ENCODE measurements around the gene UBAP2.
"Not testable (repeated sequence)": the region's sequence is repeated elsewhere in the genome, so short reads cannot be mapped to it uniquely, and the experiment has no call there.

UBAP2 gene

GRCh38 chr9:33972698-33973097, 76.0 kb downstream of the UBAP2 start:
- no peak for DNase-seq (ENCODE audit: low spot score)
- TF ChIP-seq, protein P1, sequence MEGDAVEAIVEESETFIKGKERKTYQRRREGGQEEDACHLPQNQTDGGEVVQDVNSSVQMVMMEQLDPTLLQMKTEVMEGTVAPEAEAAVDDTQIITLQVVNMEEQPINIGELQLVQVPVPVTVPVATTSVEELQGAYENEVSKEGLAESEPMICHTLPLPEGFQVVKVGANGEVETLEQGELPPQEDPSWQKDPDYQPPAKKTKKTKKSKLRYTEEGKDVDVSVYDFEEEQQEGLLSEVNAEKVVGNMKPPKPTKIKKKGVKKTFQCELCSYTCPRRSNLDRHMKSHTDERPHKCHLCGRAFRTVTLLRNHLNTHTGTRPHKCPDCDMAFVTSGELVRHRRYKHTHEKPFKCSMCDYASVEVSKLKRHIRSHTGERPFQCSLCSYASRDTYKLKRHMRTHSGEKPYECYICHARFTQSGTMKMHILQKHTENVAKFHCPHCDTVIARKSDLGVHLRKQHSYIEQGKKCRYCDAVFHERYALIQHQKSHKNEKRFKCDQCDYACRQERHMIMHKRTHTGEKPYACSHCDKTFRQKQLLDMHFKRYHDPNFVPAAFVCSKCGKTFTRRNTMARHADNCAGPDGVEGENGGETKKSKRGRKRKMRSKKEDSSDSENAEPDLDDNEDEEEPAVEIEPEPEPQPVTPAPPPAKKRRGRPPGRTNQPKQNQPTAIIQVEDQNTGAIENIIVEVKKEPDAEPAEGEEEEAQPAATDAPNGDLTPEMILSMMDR (IDR thresholded peaks at IDR 0.05; ENCODE audit: extremely low read depth, missing control alignments), result no peak

GRCh38 chr9:33964086-33964768, 84.5 kb downstream of the UBAP2 start:
- TF ChIP-seq, protein P1 (IDR thresholded peaks at IDR 0.05; ENCODE audit: extremely low read depth, missing control alignments), result no peak
- no peak for DNase-seq (ENCODE audit: low spot score)

DNA sequence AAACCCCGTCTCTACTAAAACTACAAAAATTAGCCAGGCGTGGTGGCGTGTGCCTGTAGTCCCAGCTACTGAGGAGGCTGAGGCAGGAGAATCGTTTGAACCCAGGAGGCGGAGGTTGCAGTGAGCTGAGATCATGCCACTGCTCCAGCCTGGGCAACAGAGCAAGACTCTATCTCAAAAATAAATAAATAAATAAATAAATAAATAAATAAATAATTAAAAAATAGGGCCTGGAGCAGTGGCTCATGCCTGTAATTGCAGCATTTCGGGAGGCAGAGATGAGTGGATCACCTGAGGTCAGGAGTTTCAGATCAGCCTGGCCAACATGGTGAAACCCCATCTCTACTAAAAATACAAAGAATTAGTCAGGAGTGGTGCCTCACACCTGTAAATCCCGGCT, 86.2 kb downstream of the UBAP2 start:
- DNase-seq (ENCODE audit: low spot score), result not testable (repeated sequence)

GRCh38 chr9:33959725-33960124, 89.0 kb downstream of the UBAP2 start:
- DNase-seq (ENCODE audit: low spot score), result no peak
- TF ChIP-seq, protein P1 (IDR thresholded peaks at IDR 0.05; ENCODE audit: extremely low read depth, missing control alignments), result no peak

DNA sequence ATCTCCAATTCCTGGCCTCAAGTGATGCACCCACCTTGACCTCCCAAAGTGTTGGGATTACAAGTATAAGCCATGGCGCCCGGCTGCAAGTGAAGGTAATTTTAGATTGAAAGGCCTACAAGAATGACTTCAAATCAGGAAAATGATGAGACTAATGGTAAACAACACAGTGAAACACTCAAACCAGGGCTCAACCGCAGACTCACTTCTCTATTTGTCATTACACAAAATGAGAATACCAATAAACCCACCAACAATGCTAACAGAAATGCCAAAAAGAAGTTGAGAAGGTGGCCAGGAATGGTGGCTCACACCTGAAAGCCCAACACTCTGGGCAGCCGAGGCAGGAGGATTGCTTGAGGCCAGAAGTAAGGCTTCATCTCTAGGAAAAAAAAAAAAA, 92.1 kb downstream of the UBAP2 start:
- no peak for DNase-seq (ENCODE audit: low spot score)

GRCh38 chr9:33952066-33952465, 96.6 kb downstream of the UBAP2 start:
- TF ChIP-seq, protein P1 (IDR thresholded peaks at IDR 0.05; ENCODE audit: extremely low read depth, missing control alignments), result no peak
- no peak for DNase-seq (ENCODE audit: low spot score)

More for the DNA sequence above, 92.1 kb downstream of the UBAP2 start:
- TF ChIP-seq, protein P1 (IDR thresholded peaks at IDR 0.05; ENCODE audit: extremely low read depth, missing control alignments), result no peak

DNA sequence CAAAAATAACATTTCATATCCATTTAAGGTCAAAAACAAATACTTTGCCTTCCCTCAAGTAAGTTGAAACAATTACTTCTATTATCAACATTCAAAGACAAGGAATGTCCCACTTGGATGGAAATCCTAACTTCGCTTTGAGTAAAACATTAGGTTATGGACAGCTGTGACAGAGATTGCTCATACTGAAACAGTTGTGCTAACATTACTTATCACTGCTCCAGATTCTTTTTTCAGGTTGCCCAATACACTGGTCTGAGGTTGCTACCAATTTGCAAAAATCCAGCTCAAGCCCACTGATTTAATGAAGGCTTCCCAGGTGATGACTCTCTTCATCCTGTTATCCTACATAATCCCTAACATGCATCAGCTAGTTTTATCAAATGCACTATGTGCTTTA, 98.3 kb downstream of the UBAP2 start:
- DNase-seq (ENCODE audit: low spot score), result no peak
- TF ChIP-seq, protein P1 (IDR thresholded peaks at IDR 0.05; ENCODE audit: extremely low read depth, missing control alignments), result no peak

Data from GM20000 (cell line).